ENCODE measurements around the gene GINS1. TPM values are rescaled to one million over a fixed set of nuclear protein-coding genes. Genes with fewer than 3 reads are reported as not detected.

The GINS1 gene
- total and polyA plus RNA-seq, 2 of the 13 experiments (the other 11 are each of a cell fraction or from before 2014, with no cell fraction given): 14.6 to 59.9 TPM

DNA sequence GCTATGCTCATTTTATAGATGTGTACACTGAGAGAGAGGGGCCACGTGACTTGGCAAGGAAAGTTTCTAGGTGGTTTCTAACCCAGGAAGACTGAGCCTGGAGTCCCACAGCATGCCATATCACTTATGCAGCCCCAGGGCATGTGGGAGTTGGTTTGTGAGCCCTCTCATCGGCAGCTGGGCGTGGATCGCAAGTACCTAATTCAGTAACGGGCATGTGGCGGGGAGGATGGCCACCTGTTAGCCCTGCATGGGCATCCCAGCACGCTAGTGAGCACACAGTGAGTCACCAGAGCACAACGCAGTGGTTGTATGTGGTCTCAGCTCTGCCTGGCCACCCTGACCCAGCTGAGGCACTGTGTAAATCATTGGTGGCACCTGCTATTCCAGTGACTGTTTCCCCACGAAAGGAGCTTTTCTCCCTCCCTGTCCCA lies 89.5 kb downstream of the GINS1 start:
- Histone ChIP-seq H3K4me3 (replicated peaks in 1 of 3; ENCODE audit: insufficient read depth in 1 of 3, low read depth in 2 of 3, low read length in 3 of 3) (no peak overlapping the region), H2AFZ (ENCODE audit: low read length) (no peak overlapping the region), H3K4me1 (ENCODE audit: insufficient read depth, low read length) (no peaks in the 10 kb centered on the region), H3K9ac (ENCODE audit: insufficient read depth, low read depth, low read length) (no peak overlapping the region), H3K27ac (ENCODE audit: extremely low read length, insufficient read depth, low read length) (no peak overlapping the region), H3K27me3 (ENCODE audit: control insufficient read depth in 1 of 2, insufficient read depth in 2 of 2, low read length in 2 of 2) (no peaks in the 10 kb centered on the region), H3K79me2 (ENCODE audit: insufficient read depth, low read length) (no peaks in the 10 kb centered on the region), H3K36me3 (replicated peaks in 1 of 2; ENCODE audit: control insufficient read depth in 1 of 2, insufficient read depth in 2 of 2, low read length in 2 of 2) (peaks cover 19 to 27% of the 10 kb centered on the region in 2 experiments), H3K4me2 (ENCODE audit: low read depth, low read length) (no peak overlapping the region), H3K9me3 (ENCODE audit: low read length) (no peaks in the 10 kb centered on the region), H4K20me1 (ENCODE audit: insufficient read depth, low read length) (no peaks in the 10 kb centered on the region)
- no peak for TF ChIP-seq SALL1 (CRISPR knock-in tag; IDR thresholded peaks at IDR 0.05)
- TF ChIP-seq, protein P1, sequence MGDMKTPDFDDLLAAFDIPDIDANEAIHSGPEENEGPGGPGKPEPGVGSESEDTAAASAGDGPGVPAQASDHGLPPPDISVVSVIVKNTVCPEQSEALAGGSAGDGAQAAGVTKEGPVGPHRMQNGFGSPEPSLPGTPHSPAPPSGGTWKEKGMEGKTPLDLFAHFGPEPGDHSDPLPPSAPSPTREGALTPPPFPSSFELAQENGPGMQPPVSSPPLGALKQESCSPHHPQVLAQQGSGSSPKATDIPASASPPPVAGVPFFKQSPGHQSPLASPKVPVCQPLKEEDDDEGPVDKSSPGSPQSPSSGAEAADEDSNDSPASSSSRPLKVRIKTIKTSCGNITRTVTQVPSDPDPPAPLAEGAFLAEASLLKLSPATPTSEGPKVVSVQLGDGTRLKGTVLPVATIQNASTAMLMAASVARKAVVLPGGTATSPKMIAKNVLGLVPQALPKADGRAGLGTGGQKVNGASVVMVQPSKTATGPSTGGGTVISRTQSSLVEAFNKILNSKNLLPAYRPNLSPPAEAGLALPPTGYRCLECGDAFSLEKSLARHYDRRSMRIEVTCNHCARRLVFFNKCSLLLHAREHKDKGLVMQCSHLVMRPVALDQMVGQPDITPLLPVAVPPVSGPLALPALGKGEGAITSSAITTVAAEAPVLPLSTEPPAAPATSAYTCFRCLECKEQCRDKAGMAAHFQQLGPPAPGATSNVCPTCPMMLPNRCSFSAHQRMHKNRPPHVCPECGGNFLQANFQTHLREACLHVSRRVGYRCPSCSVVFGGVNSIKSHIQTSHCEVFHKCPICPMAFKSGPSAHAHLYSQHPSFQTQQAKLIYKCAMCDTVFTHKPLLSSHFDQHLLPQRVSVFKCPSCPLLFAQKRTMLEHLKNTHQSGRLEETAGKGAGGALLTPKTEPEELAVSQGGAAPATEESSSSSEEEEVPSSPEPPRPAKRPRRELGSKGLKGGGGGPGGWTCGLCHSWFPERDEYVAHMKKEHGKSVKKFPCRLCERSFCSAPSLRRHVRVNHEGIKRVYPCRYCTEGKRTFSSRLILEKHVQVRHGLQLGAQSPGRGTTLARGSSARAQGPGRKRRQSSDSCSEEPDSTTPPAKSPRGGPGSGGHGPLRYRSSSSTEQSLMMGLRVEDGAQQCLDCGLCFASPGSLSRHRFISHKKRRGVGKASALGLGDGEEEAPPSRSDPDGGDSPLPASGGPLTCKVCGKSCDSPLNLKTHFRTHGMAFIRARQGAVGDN (CRISPR knock-in tag; IDR thresholded peaks at IDR 0.05): 0 out of 2 replicates have a peak, but pooled peaks have one; percentile 2
- 0 out of 4 replicates have a peak, but pooled peaks of 1 of the 2 experiments have one; percentile 38 for TF ChIP-seq POLR2A (IDR thresholded peaks at IDR 0.05; ENCODE audit: insufficient read depth in 1 of 2, low read depth in 2 of 2, low read length in 2 of 2)
- TF ChIP-seq SSRP1 (CRISPR knock-in tag; IDR thresholded peaks at IDR 0.05): 0 out of 2 replicates have a peak, but pooled peaks have one; percentile 61
- intact Hi-C loops (cut with micrococcal nuclease; ENCODE audit: unreplicated experiment) (no loop called here), in situ Hi-C loops (cut with HindIII; ENCODE audit: extremely low pct_ligation_motif_present, low pct_unique_long_range_greater_than_20kb) (no loop called here)
- 88% methylated on average over 9 of the region's 9 CpGs for WGBS (ENCODE audit: low lambda C conversion rate)
- no peak for DNase-seq (ENCODE audit: low spot score)
- POLR2A ChIA-PET: interaction anchor here (1.8 kb wide), 1 partner anchor 11 kb away, joined by 8 read pairs; no protein-coding TSS in a partner anchor
- BruUV-seq (replicated peaks): no TSS peak
- ATAC-seq: no peak
- CTCF ChIA-PET (ENCODE audit: low intra/inter-chr PET ratio, low total read pairs): no interaction called here
- FAIRE-seq: no peak

All from HepG2 (cell line).